Neural cell (in vitro differentiated cells): Measurements from ENCODE around the gene SLC29A4. TPM values are rescaled to one million over a fixed set of nuclear protein-coding genes. Genes with fewer than 3 reads are reported as not detected.
"Not testable (repeated sequence)": the region's sequence is repeated elsewhere in the genome, so short reads cannot be mapped to it uniquely, and the experiment has no call there.

Experiments
- H2AFZ ChIP-seq: fragments of 200-600, 300-800 bp; sonication (generic), shearing (Covaris generic); 2 replicates; pipeline ENCODE4 v1.6.0; 2014; ENCODE audit warnings: low read depth, mild to moderate bottlenecking, antibody characterized with exemption, low read length, moderate library complexity
- H3F3A ChIP-seq: fragments of 200-600 bp; shearing (Covaris generic); 2 replicates; pipeline ENCODE4 v1.6.1; 2016; ENCODE audit warnings: mild to moderate bottlenecking, moderate library complexity, mixed read lengths, antibody characterized with exemption, low read length; ENCODE audit not compliant: insufficient read depth, poor library complexity, severe bottlenecking
- H3K27ac ChIP-seq: fragments of 200-600, 300-800 bp; sonication (generic), shearing (Covaris generic); 2 replicates; pipeline ENCODE4 v1.5.1; 2014; ENCODE audit warnings: mild to moderate bottlenecking, low read length, moderate library complexity
- H3K27me3 ChIP-seq: fragments of 300-800, 200-600 bp; sonication (generic), shearing (Covaris generic); 2 replicates; pipeline ENCODE4 v1.6.0; 2014; ENCODE audit warnings: mild to moderate bottlenecking, low read depth, low read length, moderate library complexity; ENCODE audit not compliant: insufficient read depth
- H3K36me3 ChIP-seq: fragments of 300-800, 200-600 bp; sonication (generic), shearing (Covaris generic); 2 replicates; pipeline ENCODE4 v1.5.1; 2014; ENCODE audit warnings: mild to moderate bottlenecking, antibody characterized with exemption, low read length, moderate library complexity; ENCODE audit not compliant: insufficient read depth
- H3K4me2 ChIP-seq: fragments of 300-800, 200-600 bp; sonication (generic), shearing (Covaris generic); 2 replicates; pipeline ENCODE4 v1.6.0; 2014; ENCODE audit warnings: mild to moderate bottlenecking, low read length
- H3K4me3 ChIP-seq: fragments of 300-800, 200-600 bp; sonication (generic), shearing (Covaris generic); 2 replicates; pipeline ENCODE4 v1.5.1; 2014; ENCODE audit warnings: mild to moderate bottlenecking, low read length, moderate library complexity
- H3K79me2 ChIP-seq: fragments of 200-600 bp; shearing (Covaris generic); replicated peaks from 2 replicates; pipeline ENCODE4 v1.6.0; 2014; ENCODE audit warnings: mild to moderate bottlenecking, low read length, moderate library complexity; ENCODE audit not compliant: insufficient read depth
- H3K9ac ChIP-seq: fragments of 300-800, 200-600 bp; sonication (generic), shearing (Covaris generic); 2 replicates; pipeline ENCODE4 v1.6.1; 2016; ENCODE audit warnings: mild to moderate bottlenecking, low read length, mixed read lengths
- H3K9me2 ChIP-seq: fragments of 200-600 bp; shearing (Covaris generic); 2 replicates; pipeline ENCODE4 v1.6.1; 2016; ENCODE audit warnings: mild to moderate bottlenecking, low read length, mixed read lengths; ENCODE audit not compliant: insufficient read depth
- H3K9me3 ChIP-seq: fragments of 200-600, 300-800 bp; sonication (generic), shearing (Covaris generic); 2 replicates; pipeline ENCODE4 v1.6.1; 2016; ENCODE audit warnings: mild to moderate bottlenecking, mixed run types, low read length, moderate library complexity, mixed read lengths
- H4K20me1 ChIP-seq: fragments of 200-600 bp; shearing (Covaris generic); 2 replicates; pipeline ENCODE4 v1.6.1; 2016; ENCODE audit warnings: mild to moderate bottlenecking, mixed run types; ENCODE audit not compliant: insufficient read depth
- EP300 ChIP-seq: fragments of 450-650 bp; conservative IDR thresholded peaks from 2 replicates; pipeline ENCODE4 v1.6.1; 2014; ENCODE audit warnings: antibody characterized with exemption, mild to moderate bottlenecking, moderate library complexity; ENCODE audit not compliant: poor library complexity, severe bottlenecking
- EZH2 ChIP-seq: fragments of 200-600, 300-800 bp; shearing (Covaris generic), sonication (generic); IDR thresholded peaks from 2 replicates; pipeline ENCODE4 v1.6.1; 2014; ENCODE audit warnings: antibody characterized with exemption, low read length, borderline replicate concordance, mild to moderate bottlenecking; ENCODE audit not compliant: insufficient read depth, poor library complexity, severe bottlenecking
- MXI1 ChIP-seq: fragments of 450-650 bp; conservative IDR thresholded peaks from 2 replicates; pipeline ENCODE4 v1.6.1; 2014; ENCODE audit warnings: antibody characterized with exemption, mild to moderate bottlenecking; ENCODE audit not compliant: poor library complexity, severe bottlenecking
- POLR2AphosphoS5 ChIP-seq: IDR thresholded peaks from 2 replicates; pipeline ENCODE4 v1.6.1; 2012
- RAD21 ChIP-seq: fragments of 450-650 bp; conservative IDR thresholded peaks from 2 replicates; pipeline ENCODE4 v1.6.1; 2014; ENCODE audit warnings: antibody characterized with exemption, mild to moderate bottlenecking, moderate library complexity
- SMC3 ChIP-seq: fragments of 450-650 bp; conservative IDR thresholded peaks from 2 replicates; pipeline ENCODE4 v1.6.1; 2014; ENCODE audit warnings: antibody characterized with exemption, mild to moderate bottlenecking, moderate library complexity; ENCODE audit not compliant: poor library complexity
- TAF1 ChIP-seq: IDR thresholded peaks from 2 replicates; pipeline ENCODE4 v1.6.1; 2012; ENCODE audit warnings: low read depth
- polyA plus RNA-seq: library from polyadenylated mRNA; depleted of rRNA; stranded (reverse); fragments of >200 nt; gene quantifications from 2 replicates; pipeline ENCODE4 v1.2.3, GENCODE V29; 2014
- TF ChIP-seq, protein P1 (sequence below): fragments of 450-650 bp; IDR thresholded peaks from 2 replicates; pipeline ENCODE4 v1.5.1; 2014; ENCODE audit warnings: antibody characterized with exemption, mild to moderate bottlenecking, moderate library complexity; ENCODE audit not compliant: poor library complexity, severe bottlenecking
- TF ChIP-seq, protein P2 (sequence below): IDR thresholded peaks from 2 replicates; pipeline ENCODE4 v1.6.1; 2012; ENCODE audit warnings: borderline replicate concordance

Gene SLC29A4
- polyA plus RNA-seq, 1 donor from 2014 or later: 32.4 TPM

DNA sequence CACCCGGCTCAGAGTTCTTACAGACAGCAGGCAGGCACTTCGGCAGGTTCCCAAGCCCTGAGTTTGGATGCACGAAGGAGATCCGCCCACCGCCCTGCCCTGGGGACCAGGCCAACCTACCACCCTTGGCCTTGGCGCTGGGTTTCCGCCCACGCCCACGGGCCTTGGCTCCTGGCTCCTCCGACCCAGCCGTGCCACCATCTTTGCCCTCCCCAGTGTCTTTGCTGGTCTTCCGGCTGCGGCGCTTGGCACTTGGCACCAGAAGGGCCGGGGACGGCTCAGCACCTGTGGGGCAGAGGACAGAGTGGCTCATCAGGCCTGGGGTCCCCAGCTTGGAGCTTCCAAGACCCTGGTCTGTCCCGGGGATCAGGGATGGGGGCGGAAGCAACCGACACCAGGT lies 32.1 kb downstream of the SLC29A4 start:
- H3K27me3 ChIP-seq: no peaks in the 10 kb centered on the region
- no peaks in the 10 kb centered on the region for H3K9me2 ChIP-seq
- H3K9ac ChIP-seq: no peak overlapping the region
- no peak overlapping the region for H3K4me3 ChIP-seq
- no peaks in the 10 kb centered on the region for H3K36me3 ChIP-seq
- no peaks in the 10 kb centered on the region for H3F3A ChIP-seq
- no peak overlapping the region for H2AFZ ChIP-seq
- TF ChIP-seq, protein P1, sequence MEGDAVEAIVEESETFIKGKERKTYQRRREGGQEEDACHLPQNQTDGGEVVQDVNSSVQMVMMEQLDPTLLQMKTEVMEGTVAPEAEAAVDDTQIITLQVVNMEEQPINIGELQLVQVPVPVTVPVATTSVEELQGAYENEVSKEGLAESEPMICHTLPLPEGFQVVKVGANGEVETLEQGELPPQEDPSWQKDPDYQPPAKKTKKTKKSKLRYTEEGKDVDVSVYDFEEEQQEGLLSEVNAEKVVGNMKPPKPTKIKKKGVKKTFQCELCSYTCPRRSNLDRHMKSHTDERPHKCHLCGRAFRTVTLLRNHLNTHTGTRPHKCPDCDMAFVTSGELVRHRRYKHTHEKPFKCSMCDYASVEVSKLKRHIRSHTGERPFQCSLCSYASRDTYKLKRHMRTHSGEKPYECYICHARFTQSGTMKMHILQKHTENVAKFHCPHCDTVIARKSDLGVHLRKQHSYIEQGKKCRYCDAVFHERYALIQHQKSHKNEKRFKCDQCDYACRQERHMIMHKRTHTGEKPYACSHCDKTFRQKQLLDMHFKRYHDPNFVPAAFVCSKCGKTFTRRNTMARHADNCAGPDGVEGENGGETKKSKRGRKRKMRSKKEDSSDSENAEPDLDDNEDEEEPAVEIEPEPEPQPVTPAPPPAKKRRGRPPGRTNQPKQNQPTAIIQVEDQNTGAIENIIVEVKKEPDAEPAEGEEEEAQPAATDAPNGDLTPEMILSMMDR: no peak
- TF ChIP-seq RAD21: no peak
- no peak for TF ChIP-seq EZH2
- TF ChIP-seq POLR2AphosphoS5: no peak
- no peak for TF ChIP-seq TAF1
- TF ChIP-seq SMC3: no peak
- TF ChIP-seq MXI1: no peak
- TF ChIP-seq EP300: no peak
- TF ChIP-seq, protein P2, sequence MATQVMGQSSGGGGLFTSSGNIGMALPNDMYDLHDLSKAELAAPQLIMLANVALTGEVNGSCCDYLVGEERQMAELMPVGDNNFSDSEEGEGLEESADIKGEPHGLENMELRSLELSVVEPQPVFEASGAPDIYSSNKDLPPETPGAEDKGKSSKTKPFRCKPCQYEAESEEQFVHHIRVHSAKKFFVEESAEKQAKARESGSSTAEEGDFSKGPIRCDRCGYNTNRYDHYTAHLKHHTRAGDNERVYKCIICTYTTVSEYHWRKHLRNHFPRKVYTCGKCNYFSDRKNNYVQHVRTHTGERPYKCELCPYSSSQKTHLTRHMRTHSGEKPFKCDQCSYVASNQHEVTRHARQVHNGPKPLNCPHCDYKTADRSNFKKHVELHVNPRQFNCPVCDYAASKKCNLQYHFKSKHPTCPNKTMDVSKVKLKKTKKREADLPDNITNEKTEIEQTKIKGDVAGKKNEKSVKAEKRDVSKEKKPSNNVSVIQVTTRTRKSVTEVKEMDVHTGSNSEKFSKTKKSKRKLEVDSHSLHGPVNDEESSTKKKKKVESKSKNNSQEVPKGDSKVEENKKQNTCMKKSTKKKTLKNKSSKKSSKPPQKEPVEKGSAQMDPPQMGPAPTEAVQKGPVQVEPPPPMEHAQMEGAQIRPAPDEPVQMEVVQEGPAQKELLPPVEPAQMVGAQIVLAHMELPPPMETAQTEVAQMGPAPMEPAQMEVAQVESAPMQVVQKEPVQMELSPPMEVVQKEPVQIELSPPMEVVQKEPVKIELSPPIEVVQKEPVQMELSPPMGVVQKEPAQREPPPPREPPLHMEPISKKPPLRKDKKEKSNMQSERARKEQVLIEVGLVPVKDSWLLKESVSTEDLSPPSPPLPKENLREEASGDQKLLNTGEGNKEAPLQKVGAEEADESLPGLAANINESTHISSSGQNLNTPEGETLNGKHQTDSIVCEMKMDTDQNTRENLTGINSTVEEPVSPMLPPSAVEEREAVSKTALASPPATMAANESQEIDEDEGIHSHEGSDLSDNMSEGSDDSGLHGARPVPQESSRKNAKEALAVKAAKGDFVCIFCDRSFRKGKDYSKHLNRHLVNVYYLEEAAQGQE: no peak
- H3K9me3 ChIP-seq: peaks cover 2% of the 10 kb centered on the region
- no peaks in the 10 kb centered on the region for H4K20me1 ChIP-seq
- H3K79me2 ChIP-seq: no peaks in the 10 kb centered on the region
- H3K27ac ChIP-seq: no peak overlapping the region
- no peak overlapping the region for H3K4me2 ChIP-seq

DNA sequence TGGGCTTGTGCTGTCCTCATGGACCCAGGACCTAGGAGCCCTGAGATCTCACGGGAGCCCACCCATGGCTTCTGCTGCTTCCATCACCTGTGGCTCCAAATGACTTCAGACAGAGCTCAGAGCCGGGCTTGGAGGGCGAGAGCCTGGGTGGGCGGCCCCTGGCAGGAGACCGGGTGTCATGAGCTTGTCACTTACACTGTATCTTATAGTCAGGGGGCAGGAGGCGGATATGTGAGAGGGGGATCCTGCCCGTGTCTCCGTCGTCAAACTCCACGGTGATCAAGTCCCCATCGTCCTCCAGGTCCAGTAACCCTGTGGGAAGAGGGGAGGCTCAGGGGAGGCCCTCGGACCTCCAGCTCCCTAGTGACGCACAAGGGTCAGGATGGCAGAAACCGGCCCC lies 33.0 kb downstream of the SLC29A4 start:
- H3K36me3 ChIP-seq: no peaks in the 10 kb centered on the region

DNA sequence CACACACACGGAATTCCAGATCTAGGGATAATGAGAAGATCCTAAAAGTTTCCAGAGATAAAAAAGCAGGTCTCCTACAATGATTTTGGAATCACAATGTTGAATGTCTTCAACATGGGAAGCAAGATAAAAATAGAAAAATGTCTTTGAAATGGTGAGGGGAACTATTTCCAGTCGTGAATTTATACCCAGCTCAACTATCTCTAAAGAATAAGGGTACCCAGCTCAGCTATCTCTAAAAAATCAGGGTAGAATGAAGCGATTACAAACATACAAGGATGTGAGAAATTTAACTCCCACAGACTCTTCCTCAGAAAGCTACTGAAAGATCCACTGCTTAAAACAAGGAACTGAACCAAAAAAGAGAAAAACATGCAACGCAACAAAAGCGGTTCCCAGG lies 35.9 kb downstream of the SLC29A4 start:
- not testable (repeated sequence) for H3K4me3 ChIP-seq, H3F3A ChIP-seq, H3K27ac ChIP-seq, H3K9me3 ChIP-seq, H3K36me3 ChIP-seq, H3K9me2 ChIP-seq, H3K27me3 ChIP-seq, H3K79me2 ChIP-seq, H3K9ac ChIP-seq, H2AFZ ChIP-seq, H4K20me1 ChIP-seq, H3K4me2 ChIP-seq

More for the DNA sequence above, 33.0 kb downstream of the SLC29A4 start:
- Histone ChIP-seq H3K79me2 (no peaks in the 10 kb centered on the region), H3K9me2 (no peaks in the 10 kb centered on the region), H3K27me3 (no peaks in the 10 kb centered on the region), H4K20me1 (no peaks in the 10 kb centered on the region), H3K4me3 (no peak overlapping the region), H2AFZ (no peak overlapping the region), H3K9me3 (peaks cover 2% of the 10 kb centered on the region), H3F3A (no peaks in the 10 kb centered on the region), H3K4me2 (no peak overlapping the region), H3K9ac (no peak overlapping the region), H3K27ac (no peak overlapping the region)
- TF ChIP-seq TAF1 (no peak), POLR2AphosphoS5 (no peak), EZH2 (no peak), MXI1 (no peak)
- TF ChIP-seq, protein P2: no peak
